GM18517 (cell line): ENCODE results near the gene RTL10.
"Not testable (repeated sequence)": the region's sequence is repeated elsewhere in the genome, so short reads cannot be mapped to it uniquely, and the experiment has no call there.

Experiments
- ATAC-seq: cut with Tn5 transposase; IDR thresholded peaks from one replicate; pipeline ENCODE4 v1.9.1; 2021; ENCODE audit warnings: mild to moderate bottlenecking, moderate library complexity; ENCODE audit not compliant: unreplicated experiment

RTL10 gene

GRCh38 chr22:19889951-19890350 is 35.3 kb upstream of the RTL10 start:
- ATAC-seq, result no peak

- no peak for ATAC-seq
Observed at GRCh38 chr22:19888131-19888746, 33.6 kb upstream of the RTL10 start.

GRCh38 chr22:19887256-19887985 is 32.7 kb upstream of the RTL10 start:
- no peak for ATAC-seq

GRCh38 chr22:19886605-19887255 is 32.1 kb upstream of the RTL10 start:
- ATAC-seq, result no peak

GRCh38 chr22:19885841-19886592 is 31.3 kb upstream of the RTL10 start:
- no peak for ATAC-seq

- no peak for ATAC-seq
Observed at GRCh38 chr22:19884954-19885751, 30.5 kb upstream of the RTL10 start.

- no peak for ATAC-seq
Observed at GRCh38 chr22:19884161-19884953, 29.7 kb upstream of the RTL10 start.

- not testable (repeated sequence) for ATAC-seq
Observed at GRCh38 chr22:19883446-19883845, 28.8 kb upstream of the RTL10 start.

- no peak for ATAC-seq
Observed at GRCh38 chr22:19882446-19883381, 28.0 kb upstream of the RTL10 start.

- ATAC-seq, result no peak
Observed at GRCh38 chr22:19880786-19881569, 26.3 kb upstream of the RTL10 start.

GRCh38 chr22:19879992-19880785 is 25.5 kb upstream of the RTL10 start:
- no peak for ATAC-seq

- ATAC-seq, result no peak
Observed at GRCh38 chr22:19879643-19879991, 24.9 kb upstream of the RTL10 start.

GRCh38 chr22:19879246-19879570 is 24.5 kb upstream of the RTL10 start:
- ATAC-seq, result no peak

- no peak for ATAC-seq
Observed at GRCh38 chr22:19878461-19879245, 24.0 kb upstream of the RTL10 start.

- no peak for ATAC-seq
Observed at GRCh38 chr22:19877626-19878339, 23.1 kb upstream of the RTL10 start.
